ENCODE results near the gene LYVE1. TPM values are rescaled to one million over a fixed set of nuclear protein-coding genes. Genes with fewer than 3 reads are reported as not detected.

Gene LYVE1
- total RNA-seq, 1 donor from 2014 or later: 62.9 TPM

DNA sequence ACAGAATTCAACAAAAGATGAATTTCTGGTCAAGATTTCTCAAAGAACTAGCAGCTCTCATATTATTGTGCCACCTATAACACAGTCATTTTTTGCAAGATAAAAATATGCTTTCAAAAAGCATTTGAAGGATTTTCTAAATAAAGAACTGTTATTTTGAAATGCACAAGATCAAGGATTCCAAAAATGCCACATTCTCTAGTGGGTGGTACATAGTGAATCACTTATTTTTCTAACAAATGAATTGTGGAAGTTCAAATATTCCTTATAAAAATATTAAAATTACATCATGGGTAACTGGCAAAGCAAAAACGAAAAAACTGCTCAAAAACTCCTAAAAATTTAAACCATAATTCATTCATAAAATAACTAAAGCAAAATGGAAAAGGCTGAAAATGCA, 29.5 kb downstream of the LYVE1 start:
- no peak for DNase-seq (ENCODE audit: extremely low spot score in 2 of 2)
- H3K27me3 ChIP-seq: no peaks in the 10 kb centered on the region
- H3K4me3 ChIP-seq: no peak overlapping the region
- H3K9me3 ChIP-seq: no peaks in the 10 kb centered on the region
- intact Hi-C loops (cut with DNase I): no loop called here
- TF ChIP-seq POLR2A (IDR thresholded peaks at IDR 0.05) (no peak), POLR2AphosphoS5 (IDR thresholded peaks at IDR 0.05; ENCODE audit: insufficient read depth in 1 of 2, low read depth in 1 of 2) (no peak)
- TF ChIP-seq, protein P1, sequence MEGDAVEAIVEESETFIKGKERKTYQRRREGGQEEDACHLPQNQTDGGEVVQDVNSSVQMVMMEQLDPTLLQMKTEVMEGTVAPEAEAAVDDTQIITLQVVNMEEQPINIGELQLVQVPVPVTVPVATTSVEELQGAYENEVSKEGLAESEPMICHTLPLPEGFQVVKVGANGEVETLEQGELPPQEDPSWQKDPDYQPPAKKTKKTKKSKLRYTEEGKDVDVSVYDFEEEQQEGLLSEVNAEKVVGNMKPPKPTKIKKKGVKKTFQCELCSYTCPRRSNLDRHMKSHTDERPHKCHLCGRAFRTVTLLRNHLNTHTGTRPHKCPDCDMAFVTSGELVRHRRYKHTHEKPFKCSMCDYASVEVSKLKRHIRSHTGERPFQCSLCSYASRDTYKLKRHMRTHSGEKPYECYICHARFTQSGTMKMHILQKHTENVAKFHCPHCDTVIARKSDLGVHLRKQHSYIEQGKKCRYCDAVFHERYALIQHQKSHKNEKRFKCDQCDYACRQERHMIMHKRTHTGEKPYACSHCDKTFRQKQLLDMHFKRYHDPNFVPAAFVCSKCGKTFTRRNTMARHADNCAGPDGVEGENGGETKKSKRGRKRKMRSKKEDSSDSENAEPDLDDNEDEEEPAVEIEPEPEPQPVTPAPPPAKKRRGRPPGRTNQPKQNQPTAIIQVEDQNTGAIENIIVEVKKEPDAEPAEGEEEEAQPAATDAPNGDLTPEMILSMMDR (IDR thresholded peaks at IDR 0.05): no peak
- H3K36me3 ChIP-seq: no peaks in the 10 kb centered on the region
- peaks cover 18% of the 10 kb centered on the region for H3K4me1 ChIP-seq
- H3K27ac ChIP-seq: no peak overlapping the region

DNA sequence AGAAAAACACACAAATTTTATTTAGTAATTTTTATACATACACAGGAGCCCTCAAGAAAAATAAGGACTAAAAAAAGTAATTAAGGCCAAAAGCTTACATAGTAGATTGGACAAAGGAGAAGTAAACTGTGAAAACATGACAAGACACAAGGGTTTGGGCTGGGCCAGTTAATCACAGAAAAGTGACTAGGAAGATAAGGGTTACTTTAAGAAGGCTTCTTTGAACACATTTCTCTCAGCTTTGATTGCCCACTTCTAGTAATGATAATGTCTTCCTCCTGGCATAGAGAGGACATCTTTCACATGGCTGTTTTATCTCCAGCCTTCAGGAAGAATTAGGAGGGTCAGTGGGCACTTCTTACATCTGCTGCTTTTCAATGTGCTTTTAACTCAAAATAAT, 30.9 kb downstream of the LYVE1 start:
- DNase-seq (ENCODE audit: extremely low spot score in 2 of 2): no peak
- Histone ChIP-seq H3K4me1 (peaks cover 18% of the 10 kb centered on the region), H3K4me3 (no peak overlapping the region), H3K36me3 (peaks cover 0 to 13% of the 10 kb centered on the region in 2 donors), H3K9me3 (no peaks in the 10 kb centered on the region), H3K27ac (no peak overlapping the region), H3K27me3 (no peaks in the 10 kb centered on the region)
- TF ChIP-seq, protein P1 (IDR thresholded peaks at IDR 0.05): no peak
- no peak for TF ChIP-seq POLR2AphosphoS5 (IDR thresholded peaks at IDR 0.05; ENCODE audit: insufficient read depth in 1 of 2, low read depth in 1 of 2)
- TF ChIP-seq POLR2A (IDR thresholded peaks at IDR 0.05): no peak
- intact Hi-C loops (cut with DNase I): no loop called here

DNA sequence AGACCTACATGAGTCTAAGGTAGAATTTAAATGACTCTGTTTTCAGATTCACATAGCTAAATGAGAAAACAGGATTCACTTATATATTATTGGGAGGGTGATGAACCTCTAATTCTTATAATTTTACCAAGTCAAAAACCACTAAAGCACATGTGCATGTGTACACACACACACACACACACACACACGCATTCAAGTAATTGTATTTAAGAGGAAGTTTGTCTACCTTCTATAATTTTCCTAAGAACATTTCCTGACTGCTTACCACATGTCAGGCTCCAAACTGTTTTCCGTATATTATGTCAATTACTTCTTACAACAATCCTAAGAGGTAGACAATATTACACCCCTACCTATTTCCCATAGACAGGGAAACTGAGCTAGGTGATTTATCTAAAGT, 34.1 kb downstream of the LYVE1 start:
- DNase-seq (ENCODE audit: extremely low spot score in 2 of 2): no peak
- Histone ChIP-seq H3K36me3 (peaks cover 0 to 31% of the 10 kb centered on the region in 2 donors), H3K9me3 (no peaks in the 10 kb centered on the region), H3K4me3 (no peak overlapping the region), H3K27me3 (no peaks in the 10 kb centered on the region), H3K27ac (no peak overlapping the region), H3K4me1 (peaks cover 7% of the 10 kb centered on the region)
- TF ChIP-seq POLR2AphosphoS5 (IDR thresholded peaks at IDR 0.05; ENCODE audit: insufficient read depth in 1 of 2, low read depth in 1 of 2): no peak
- TF ChIP-seq, protein P1 (IDR thresholded peaks at IDR 0.05): no peak
- TF ChIP-seq POLR2A (IDR thresholded peaks at IDR 0.05): no peak
- intact Hi-C loops (cut with DNase I): no loop called here

DNA sequence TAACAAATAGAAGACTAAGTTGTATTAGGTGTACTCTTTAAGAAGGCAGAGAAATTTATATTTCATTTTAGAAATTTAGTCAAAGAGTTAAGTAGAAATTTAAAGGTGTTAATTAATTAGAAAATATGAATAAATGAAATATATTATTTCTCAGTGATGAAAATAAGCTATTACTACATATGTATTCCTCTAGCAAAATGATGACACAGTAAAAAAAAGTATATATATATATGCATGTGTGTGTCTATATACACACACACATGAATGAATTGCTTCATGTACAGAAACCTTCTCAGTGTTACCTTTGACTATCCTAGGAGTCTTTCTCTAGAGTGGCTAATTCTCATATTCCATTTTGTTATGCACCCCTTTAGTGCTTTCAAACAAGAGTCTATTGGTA, 35.1 kb downstream of the LYVE1 start:
- intact Hi-C loops (cut with DNase I): no loop called here
- TF ChIP-seq, protein P1 (IDR thresholded peaks at IDR 0.05): no peak
- TF ChIP-seq POLR2A (IDR thresholded peaks at IDR 0.05): no peak
- TF ChIP-seq POLR2AphosphoS5 (IDR thresholded peaks at IDR 0.05; ENCODE audit: insufficient read depth in 1 of 2, low read depth in 1 of 2): no peak
- Histone ChIP-seq H3K9me3 (no peaks in the 10 kb centered on the region), H3K27ac (no peak overlapping the region), H3K4me1 (peaks cover 5% of the 10 kb centered on the region), H3K36me3 (peaks cover 0 to 32% of the 10 kb centered on the region in 2 donors), H3K4me3 (no peak overlapping the region), H3K27me3 (no peaks in the 10 kb centered on the region)
- DNase-seq (ENCODE audit: extremely low spot score in 2 of 2): no peak

DNA sequence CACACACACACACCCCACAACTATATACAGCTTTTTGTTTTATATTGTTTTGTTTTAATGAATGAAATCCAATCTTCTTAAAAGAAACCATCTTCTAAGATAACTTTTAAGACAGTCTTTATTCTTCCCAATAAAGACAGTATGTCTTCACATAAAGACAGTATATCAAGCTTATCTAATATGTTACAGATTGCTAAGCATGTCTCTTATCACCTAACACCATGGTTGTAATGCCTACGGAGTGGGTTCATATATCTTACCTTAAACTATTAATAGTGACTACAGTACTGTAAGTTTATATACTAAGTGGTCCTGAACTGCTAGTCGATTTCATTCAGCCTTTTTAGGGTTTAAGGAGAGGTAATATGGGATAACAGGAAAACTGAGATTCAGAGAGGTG, 35.9 kb downstream of the LYVE1 start:
- Histone ChIP-seq H3K4me1 (peaks cover 12% of the 10 kb centered on the region), H3K4me3 (no peak overlapping the region), H3K36me3 (peaks cover 0 to 32% of the 10 kb centered on the region in 2 donors), H3K27ac (no peak overlapping the region), H3K9me3 (no peaks in the 10 kb centered on the region), H3K27me3 (no peaks in the 10 kb centered on the region)
- intact Hi-C loops (cut with DNase I): no loop called here
- no peak for DNase-seq (ENCODE audit: extremely low spot score in 2 of 2)
- TF ChIP-seq POLR2AphosphoS5 (IDR thresholded peaks at IDR 0.05; ENCODE audit: insufficient read depth in 1 of 2, low read depth in 1 of 2) (no peak), POLR2A (IDR thresholded peaks at IDR 0.05) (no peak)
- TF ChIP-seq, protein P1 (IDR thresholded peaks at IDR 0.05): no peak
